RCC 7860 (cell line): Measurements from ENCODE around the gene KRT79.
"Not testable (repeated sequence)": the region's sequence is repeated elsewhere in the genome, so short reads cannot be mapped to it uniquely, and the experiment has no call there.

Source experiments
- DNase-seq: peaks from one replicate; pipeline ENCODE4 v3.0.0-alpha.2; 2015; ENCODE audit warnings: low spot score
- FAIRE-seq: peaks from 2 replicates; lab custom pipeline; 2012; peaks lifted over from hg19 to GRCh38; lab: Jason Lieb, UNC

Gene KRT79

DNA sequence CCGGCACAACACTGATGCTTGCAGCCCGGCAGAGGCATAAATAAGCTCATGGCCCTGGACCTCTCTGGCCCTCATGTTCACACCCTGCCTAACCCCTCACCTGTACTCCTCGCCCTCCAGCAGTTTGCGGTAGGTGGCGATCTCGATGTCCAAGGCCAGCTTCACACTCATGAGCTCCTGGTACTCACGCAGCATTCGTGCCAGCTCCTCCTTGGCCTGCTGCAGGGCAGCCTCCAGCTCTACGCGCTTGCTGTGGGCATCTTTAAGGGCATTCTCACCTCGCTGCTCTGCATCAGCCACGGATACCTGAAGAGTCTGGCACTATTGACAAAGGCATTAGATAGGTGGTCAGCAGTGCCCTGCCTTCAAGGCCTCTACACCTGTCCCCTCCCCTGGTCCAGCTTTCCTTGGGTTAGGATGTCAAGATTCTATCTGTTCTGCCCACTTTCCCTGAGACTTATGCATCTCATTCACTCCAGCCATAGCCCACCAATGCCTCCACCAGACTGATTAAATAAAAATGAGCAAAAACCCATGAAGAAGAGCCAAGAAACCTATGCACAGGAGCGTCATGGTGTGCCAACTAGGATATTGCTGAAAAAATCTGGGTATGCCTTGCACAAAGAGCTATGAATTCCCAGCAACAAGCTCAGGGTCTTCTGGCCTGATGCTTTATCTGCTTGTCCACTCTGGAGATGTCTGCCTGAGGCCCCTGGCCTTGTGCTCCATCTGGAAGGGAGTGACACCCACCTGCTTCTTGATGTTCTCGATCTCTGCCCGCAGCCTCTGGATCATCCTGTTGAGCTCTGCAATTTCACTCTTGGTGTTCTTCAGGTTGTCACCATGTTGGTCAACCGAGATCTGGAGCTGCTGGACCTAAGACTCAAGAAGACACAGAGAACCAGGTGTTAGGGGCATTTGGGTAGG lies 26.3 kb downstream of the KRT79 start:
- no peak for FAIRE-seq
- DNase-seq = no peak

GRCh38 chr12:52806821-52807543 lies 27.1 kb downstream of the KRT79 start:
- DNase-seq = no peak
- FAIRE-seq = no peak

DNA sequence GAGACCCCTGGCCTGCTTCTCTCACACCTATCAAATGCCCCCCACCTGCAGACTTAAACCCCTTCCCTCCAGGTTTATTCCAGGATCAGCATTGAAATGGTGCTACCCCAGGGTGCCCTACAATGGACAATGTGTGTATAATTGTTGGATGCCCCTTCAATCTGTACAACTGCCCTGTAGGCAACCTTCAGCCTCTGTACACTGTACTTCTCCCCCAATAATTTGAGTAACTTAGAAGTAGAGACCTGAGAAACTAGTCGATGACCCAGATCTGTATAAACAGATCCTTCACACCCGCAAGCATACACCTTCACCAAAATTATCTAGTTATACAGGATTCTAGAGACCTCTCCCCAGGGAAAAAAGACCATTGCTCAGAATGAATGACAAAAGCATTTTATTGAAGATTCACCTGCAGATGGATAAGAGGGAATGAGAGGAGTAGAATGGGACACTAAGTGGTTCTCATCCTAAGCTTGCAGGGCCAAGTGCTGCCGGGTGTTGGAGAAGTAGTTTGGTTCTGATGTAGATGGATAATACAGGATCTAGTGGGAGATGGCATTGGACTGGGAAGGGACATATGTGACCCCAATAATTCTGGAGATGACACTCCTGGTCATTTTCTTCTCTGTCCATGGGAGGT lies 27.8 kb downstream of the KRT79 start:
- FAIRE-seq = no peak

DNA sequence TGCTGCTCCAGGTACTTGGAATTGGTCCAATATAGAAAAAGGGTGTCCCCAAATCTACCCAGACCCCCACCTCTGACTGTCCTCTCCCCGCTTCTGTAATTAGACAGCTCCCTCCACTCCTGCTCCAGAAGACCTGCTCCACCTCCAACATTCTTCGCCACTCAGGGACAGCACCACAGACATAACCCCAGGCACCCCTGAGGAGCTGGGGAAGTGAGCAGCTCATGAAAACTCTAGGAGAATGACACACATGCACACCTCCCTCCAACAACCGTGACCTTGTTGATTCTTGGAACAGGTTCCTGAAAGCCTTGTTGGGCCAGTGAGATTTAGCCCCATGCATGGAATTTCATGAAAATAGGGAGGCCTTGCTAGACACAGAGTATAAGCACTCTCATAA lies 28.4 kb downstream of the KRT79 start:
- DNase-seq (no peak), FAIRE-seq (no peak)

More for the DNA sequence above, 27.8 kb downstream of the KRT79 start:
- no peak for DNase-seq

DNA sequence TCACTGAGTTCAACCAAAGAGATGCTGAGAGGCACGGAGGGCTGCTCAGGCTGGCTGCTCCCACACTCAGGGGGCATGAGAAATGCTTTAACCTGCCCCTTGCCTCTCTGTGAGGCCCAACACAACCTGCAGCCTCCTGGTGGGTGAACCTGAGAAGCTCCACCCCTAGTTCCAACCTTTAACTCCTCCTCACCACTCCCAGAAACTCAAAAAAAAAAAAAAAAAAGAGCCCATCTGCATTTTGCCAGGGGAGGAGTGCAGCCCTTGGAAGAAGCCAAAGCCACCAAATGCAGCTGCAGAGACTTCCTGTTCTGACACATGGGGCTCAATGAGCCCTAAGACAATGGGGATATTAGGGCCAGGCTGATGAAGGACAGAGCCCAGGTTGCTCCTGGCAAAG lies 29.1 kb downstream of the KRT79 start:
- DNase-seq = no peak
- FAIRE-seq = no peak

- FAIRE-seq (no peak), DNase-seq (no peak)
Measured at GRCh38 chr12:52802442-52802841, 31.7 kb downstream of the KRT79 start.

- DNase-seq (no peak), FAIRE-seq (no peak)
Measured at GRCh38 chr12:52801773-52802172, 32.3 kb downstream of the KRT79 start.

DNA sequence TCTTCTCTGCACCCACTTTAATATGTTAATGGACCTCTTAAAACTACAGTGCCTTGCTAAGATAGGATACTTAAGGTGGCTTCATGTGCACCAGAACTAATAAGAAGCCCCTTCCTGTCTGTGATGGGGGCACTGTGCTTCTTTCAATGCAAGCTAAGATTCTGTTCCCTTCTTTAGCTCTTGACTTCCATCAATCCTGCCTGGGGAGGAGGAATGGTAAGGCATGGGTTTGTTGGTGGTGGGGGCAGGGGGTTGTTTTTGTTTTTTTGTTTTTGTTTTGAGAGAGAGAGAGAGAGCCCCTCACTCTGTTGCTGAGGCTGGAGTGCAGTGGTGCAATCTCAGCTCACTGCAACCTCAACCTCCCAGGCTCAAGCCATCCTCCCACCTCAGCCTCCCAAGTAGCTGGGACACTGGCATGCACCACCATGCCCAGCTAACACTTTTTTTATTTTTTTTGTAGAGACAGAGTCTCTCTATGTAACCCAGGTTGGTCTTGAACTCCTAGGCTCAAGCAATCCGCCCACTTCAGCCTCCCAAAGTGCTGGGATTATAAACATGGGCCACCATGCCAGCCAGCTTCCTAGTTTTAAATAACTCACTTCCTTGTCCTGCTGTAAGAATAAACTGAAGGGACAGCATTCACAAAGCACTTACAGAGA lies 33.7 kb downstream of the KRT79 start:
- DNase-seq = no peak
- FAIRE-seq = no peak

GRCh38 chr12:52799505-52800211 lies 34.5 kb downstream of the KRT79 start:
- no peak for FAIRE-seq

DNA sequence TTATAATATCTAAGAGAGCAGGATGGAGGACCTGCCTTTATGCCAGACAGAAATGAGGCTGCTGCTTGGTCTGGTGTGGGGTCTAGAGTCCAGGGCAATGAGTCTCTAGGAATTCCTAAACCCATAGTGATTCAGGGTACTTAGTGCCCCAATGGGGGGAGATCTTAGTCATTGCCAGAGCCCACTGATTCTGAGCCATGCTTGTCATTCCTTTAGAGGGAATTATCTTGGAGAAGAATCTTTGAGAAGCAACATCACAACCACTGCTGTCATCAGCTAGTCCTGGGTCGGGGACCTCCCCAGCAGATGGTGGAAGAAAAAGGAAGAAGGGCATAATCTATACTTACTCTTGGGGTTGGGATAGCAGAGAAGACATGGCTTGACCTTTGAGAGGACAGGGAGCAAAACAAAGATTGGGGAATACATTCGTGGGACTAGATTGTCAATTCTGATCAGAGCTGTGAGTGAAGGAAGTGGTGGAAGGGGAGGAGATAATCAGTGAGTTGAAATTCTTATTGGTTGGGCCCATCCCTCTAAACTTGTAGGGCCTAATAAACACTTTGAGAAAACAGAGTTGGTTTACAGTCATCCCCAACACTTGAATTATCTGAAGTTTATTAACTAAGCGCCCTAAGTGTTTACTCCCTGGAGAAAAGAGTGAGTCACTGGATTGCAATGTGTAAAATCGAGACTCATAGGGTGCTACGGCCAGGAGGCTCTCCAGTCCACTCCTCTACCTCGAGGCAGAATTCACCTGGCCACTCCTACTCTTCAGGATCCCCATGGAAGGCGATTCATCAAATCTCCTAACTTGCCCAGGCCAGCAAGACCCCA lies 35.2 kb downstream of the KRT79 start:
- DNase-seq = peak; percentile 91

More at GRCh38 chr12:52799505-52800211, 34.5 kb downstream of the KRT79 start:
- DNase-seq = no peak

GRCh38 chr12:52798003-52798670 lies 36.0 kb downstream of the KRT79 start:
- DNase-seq (peak; percentile 88), FAIRE-seq (peak; percentile 87)

More for the DNA sequence above, 35.2 kb downstream of the KRT79 start:
- FAIRE-seq = peak; percentile 75

DNA sequence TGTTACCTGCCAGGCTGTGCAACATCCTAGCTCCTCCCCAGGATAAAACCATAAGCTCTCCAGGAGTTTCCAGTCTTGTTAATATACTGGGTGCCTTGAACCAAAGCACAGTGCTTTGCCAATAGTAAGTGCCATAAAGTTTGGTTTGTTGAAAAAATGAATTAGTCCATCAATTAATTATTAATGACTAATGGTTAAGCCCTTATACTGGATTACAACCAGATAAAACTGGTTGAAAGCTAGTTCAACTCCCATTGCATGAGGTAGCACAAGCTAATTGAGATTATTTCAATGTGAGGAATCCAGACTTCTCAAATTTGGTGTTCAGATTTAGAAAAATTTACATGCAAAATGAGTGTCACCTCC lies 36.6 kb downstream of the KRT79 start:
- no peak for DNase-seq
- no peak for FAIRE-seq

DNA sequence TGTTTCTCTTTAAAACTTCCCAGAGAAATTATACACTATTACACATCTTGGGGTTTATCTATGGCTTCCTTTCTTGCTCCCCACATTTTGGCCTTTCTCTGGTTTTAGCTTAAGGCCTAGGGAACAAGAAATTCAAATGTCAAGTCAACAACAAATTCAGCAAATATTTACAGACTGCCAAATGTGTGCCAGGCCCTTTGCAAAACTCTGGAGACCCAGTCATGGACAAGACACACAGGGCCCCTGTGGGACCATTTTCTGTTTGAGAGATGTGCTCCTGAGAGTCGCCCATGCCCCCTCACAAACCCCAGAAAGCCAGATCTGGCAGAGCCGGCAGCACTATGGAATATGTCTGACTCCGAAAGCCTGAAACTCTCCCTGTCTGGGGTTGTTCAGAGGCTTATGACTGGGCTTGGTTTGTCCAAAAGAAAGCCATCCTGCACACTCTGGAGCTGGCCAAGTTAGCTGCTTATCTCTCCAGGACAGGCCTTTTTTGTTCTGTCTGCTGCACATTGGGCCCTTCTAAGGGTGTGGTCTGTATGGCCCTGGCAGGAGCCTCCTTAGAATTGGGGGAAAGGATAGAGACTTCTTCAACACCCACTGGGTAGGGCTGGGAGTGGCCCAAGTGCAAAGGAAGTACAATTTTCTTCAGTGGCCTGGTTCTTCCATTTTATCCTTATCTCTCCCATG lies 37.1 kb downstream of the KRT79 start:
- no peak for DNase-seq

GRCh38 chr12:52796429-52796794 lies 37.7 kb downstream of the KRT79 start:
- no peak for FAIRE-seq
- DNase-seq = no peak

More for the DNA sequence above, 37.1 kb downstream of the KRT79 start:
- no peak for FAIRE-seq

DNA sequence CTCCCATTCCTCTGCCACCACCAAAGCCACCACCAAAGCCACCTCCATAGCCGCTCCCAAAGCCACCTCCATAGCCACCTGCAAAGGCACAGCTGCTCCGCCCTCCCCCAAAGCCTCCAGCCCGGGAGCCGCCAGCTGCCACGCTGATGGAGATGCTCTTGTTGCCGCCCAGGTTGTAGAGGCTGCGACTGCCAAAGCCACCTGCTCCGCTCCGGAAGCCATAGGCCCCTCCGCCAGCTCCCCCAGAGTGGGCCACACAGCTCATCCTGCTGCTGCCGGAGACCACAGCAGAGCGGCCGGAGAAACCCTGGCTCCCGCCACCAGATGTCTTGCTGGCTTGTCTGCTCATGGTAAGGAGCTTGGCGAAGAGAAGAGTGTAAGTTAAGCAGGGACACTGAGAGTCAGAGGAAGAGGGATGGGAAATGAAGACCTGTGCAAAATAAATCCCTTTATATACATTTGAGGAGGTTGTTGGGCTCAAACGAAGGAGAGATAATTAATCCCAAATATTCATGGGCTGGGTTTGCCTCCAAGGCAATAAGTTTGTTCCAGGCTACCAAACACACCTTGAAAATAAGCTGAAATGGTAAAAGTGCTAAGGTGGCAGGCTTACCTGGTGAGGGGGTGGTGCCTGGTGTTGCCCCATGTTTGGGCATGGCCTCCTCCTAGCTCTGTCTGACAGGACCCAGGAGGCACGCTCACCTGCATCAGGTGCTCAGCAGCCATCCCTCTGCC lies 38.2 kb downstream of the KRT79 start, which contains the start of gene KRT3:
TSS of gene KRT3 (minus strand) at position 424 of the 735 bp plus-strand sequence. CDS start at position 349, 75 bp downstream.
- no peak for FAIRE-seq
- no peak for DNase-seq

- FAIRE-seq, DNase-seq: not testable (repeated sequence)
Measured at GRCh38 chr12:52795332-52795674, 38.8 kb downstream of the KRT79 start.

DNA sequence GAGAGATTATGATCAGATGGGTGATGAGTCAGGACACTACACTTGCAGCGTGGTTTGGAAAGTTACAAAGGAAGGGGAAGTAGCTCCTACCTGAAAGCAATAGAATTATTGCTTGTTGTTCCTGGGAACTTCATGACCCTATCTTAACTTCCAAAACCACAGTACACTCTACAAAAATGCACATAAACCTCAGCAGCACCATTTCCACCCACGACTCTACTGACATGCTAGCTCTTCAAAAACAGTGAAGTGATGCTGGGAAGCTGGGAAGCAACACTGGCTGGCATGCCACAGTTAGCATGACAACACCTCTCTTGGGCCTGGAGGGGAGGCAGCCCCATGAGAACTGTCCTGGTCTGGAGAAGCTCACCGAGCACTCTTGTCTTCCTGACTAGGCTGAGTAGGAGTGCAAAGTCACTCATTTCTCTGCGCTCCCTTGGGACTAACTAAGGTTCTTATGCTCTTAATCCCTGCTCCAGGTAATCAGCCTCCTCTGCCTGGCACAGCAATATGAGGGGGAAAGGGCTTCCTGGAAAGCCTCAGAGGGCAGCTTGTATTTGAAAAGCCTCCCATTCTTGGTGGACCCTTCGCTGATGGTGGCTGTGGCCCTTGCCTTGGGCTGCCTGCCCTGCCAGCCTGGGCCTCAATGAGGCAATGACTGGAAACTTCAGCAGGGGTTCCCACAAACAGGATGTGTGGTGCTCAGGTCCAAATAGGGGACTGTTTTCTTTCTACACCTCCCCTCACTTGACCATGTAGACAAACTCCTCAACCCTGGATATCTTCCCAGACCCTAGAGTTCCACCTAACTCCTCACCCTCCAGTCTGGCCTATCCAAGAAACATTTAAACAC lies 39.4 kb downstream of the KRT79 start:
- peak; percentile 41 for FAIRE-seq
- DNase-seq = peak; percentile 49
